Measurements from ENCODE around the gene MANF.
A peak's percentile ranks its signal among the peaks of the same experiment; 100 is the strongest.
"Not testable (repeated sequence)": the region's sequence is repeated elsewhere in the genome, so short reads cannot be mapped to it uniquely, and the experiment has no call there.

The MANF gene

DNA sequence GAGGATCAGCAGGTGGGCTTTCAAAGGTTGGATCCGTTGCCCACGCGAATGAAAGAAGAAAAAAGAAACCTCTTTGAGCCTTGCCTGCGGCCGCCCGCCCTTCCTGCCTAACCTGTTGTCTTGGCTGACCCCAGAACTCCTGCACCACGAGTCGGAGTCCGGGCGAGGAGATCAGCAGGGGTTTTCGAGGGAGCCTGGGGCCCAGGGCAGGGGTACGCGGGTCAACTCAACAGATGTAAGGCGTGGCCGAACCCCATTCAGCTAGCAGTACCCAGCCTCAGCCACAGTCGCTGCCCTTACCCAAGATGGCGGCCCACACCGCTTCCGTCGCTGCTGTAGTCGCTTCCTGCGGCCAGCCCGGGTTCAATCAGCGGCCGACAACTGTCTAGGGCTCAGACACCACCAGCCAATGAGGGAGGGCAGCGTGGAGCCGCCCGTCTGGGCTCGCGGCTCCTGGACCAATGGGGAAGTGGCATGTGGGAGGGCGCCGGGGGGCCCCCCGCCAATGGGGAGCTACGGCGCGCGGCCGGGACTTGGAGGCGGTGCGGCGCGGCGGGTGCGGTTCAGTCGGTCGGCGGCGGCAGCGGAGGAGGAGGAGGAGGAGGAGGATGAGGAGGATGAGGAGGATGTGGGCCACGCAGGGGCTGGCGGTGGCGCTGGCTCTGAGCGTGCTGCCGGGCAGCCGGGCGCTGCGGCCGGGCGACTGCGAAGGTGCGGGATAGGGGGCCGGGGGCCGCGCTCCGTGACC, at the start of gene MANF:
Gene MANF, plus strand, starts transcription at position 566 of the 748 bp plus-strand sequence. Its CDS starts 52 bp downstream, at position 618.
- peak; percentile 98 for DNase-seq

DNA sequence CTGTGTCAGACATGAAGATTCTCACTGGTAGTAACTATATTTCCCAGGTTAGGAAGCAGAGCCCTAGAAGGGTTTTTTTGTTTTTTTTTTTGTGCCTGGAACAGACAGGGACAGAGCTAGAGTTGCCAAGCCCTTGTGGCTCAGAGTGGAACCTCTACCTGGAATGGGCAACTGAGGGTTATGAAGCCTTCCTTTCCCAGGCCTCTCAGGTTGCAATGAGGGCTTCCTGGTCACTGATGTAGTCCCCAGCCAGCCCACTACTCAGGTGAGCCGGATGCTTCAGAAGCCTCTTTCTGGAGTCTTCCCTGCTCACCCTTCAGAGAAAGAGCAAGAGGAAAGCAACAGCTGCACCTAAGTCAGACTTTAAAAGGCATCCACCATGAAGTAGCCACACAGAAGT, 48.8 kb upstream of the MANF start:
- DNase-seq = no peak

DNA sequence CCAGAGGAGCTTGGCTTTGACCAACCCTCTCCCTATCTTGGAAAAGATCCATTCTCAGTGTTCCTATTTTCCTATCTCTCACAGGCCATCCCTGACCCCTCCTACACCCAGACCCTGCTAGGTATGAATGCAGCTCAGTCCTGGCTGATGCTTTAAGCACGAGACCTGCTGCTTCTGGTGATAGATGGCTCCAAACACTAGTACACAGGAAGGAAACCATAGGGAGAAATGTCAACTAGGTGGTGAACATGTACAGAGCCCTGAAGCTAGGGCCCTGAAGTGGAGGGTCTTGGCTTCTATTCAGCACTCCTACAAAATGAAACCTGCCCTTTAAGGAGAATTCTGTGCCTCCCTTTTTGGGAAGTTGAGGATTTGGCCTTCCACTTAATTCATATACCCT, 47.4 kb upstream of the MANF start:
- no peak for DNase-seq

DNA sequence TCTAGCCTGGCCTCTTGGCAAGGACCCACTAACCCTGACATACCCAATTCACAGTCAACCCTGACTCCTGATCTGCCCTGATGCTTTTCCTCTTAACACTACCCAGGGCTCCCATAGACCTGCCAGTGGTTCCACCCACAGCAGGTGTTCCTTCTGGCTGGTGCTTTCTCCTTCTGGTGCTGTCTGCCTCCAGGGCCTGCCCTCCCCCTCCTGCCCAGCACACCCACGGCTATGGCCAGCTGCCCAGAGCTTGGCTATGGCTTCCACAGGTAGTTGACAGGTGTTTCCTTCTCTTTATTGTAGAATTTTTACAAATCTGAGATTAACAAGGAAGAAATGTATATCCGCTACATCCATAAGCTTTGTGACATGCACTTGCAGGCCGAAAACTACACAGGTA, 46.5 kb upstream of the MANF start:
- no peak for DNase-seq

DNA sequence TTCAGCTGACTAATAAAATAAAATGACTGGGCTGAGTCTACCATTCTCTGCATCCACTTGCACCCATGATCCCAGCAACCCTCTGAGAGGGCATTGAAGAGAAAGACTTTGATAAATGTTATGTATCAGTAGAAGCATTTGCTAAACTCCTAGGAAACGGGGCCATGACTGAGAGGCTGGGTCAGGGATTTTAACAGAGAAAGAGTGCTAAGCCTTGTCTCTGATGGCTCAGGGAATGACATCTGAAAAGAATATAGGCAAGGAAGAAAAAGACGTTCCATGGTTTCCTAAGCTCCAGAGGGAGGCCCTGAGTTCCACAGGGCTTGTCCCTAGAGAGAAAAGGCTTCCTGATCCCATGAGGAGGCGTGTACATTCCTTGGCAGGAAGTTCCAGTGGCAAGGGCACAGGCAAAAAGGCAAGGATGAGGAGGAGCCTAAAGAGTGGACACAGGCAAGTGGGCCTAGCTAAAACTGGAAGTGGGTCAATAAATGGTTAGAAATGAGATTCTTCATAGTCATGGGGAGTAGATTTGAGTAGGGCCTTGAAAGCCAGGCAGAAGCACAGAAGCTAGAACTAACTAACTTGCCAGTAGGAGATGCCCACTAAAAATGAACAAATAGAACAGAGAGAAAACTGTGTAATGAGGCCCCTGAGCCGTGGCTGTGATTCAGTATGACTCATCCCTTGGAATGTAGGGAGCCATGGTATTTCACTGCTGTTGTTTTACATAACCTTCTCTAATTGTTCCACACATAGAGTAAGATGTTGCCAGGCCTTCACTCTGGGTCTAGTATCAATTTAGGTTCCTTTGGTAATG, 44.9 kb upstream of the MANF start:
- DNase-seq = no peak

DNA sequence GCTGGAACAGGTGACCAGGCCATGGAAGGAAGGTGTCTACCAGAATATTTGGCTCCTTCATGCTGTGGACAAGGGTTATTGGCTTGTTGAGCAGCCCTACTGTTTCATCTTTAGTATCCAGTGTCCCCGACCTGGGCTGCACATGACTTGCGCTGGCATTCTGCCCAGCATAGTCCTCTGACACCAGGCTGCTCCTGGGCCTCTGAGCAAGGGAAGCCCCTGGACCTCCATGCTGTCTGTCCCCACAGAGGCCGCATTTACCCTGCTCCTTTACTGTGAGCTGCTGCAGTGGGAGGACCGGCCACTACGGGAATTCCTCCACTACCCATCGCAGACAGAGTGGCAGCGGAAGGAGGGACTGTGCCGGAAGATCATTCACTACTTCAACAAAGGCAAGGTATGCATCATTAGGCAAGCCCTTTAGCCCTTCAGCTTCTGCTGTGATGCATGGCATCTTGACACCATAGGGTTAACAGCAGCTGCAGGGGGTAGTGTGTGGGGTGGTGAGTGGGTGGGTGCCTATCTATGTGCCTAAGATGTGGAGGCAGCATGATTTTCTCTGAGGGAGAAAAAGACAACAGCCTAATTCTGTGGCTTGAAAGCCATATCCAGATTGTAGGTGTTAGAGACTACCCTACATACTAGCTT, 44.0 kb upstream of the MANF start:
- DNase-seq = no peak

DNA sequence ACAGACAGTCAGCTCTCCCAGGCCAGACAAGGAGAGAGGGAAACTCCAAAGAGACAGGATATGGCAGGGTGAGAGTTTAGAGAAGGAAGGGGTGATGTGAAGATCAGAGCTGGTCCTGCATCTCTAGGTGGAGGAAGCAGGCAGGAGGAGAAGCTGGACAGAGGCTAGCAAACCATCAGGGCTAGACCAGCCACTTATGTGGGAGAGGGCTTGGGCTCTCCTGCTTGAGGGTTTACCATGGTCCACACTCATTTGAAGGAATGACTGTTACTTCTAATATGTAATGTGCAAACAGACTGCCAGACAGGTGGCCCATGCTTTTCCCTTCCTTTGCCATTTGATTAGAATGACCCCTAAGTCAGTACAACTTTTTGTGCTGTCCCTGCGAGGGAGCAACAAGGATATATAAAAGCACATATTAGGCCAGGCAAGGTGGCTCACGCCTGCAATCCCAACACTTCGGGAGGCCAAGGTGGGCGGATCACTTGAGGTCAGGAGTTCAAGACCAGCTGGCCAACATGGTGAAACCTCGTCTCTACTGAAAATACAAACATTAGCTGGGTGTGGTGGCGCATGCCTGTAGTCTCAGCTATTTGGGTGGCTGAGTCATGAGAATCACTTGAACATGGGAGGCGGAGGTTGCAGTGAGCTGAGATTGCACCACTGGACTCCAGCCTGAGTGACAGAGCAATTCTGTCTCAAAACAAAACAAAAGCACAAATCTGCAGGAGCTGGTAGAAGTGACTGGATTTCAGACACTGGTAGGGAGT, 41.0 kb upstream of the MANF start:
- no peak for DNase-seq

DNA sequence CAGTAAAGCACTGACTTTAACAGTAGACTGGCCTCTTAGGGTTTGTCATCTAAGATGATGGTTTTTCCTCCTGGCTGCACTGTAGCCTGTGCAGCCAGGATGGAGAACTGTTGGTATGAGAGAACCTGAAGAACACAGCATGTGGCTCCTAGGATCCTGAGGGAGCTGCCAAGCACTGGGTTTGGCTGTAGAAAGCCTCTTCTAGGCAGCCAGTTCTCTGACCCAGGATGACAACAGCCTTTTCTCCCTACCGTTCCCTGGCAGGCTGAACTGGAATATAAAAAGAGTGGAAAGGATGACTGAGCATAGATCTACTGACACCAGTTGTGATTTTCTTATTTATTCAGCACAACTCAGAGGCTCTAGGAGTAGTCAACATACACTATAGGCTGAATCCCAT, 34.3 kb upstream of the MANF start:
- no peak for DNase-seq

DNA sequence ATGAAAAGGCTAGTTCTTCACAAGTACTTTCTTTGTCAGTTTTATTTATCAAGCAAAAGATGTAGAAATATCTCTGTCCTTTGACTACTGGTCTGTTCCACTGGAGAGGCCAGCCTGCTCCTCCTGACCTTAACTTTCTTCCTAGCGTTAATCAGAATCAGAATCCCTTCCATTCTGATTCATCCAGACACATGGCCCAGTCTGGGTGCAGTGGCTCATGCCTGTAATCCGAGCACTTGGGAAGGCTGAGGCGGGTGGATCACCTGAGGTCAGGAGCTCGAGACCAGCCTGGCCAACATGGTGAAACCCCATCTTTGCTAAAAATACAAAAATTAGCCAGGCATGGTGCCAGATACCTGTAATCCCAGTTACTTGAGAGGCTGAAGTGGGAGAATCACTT, 32.0 kb upstream of the MANF start:
- no peak for DNase-seq

DNA sequence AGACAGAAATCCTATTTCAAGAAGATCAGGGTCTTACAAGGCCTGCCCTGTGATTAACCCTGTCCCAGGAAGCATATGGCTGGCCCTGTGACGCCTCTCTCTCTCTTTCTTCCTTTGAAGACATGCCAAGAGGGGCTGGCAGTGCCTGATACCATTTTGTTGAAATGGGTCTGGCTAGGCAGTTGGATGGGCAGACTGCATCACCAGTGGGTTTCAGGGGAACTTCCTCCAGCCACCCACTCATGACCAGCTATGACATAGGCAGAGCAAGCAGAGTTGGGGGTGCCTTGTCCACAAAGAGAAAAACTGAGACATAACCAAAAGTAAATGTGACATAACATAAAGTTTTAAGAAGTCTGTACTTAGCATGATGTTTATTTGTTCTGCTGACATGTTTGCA, 31.4 kb upstream of the MANF start:
- DNase-seq = no peak

DNA sequence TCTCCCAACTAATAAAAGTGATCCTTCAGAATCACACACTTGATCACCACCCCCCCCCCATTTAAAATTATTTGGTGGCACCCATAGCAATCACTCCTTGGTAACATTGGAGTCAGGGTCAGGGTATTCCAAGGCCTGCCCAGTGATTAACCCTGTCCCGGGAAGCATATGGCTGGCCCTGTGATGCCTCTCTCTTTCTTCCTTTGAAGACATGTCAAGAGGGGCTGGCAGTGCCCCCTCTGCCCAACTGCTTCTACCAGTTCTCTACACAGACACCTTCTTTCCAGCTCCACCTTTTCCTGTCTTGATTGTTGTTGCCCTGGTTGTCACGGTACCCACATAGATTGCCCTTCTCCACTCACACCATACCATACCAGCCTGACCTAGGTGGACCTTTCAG, 30.9 kb upstream of the MANF start:
- no peak for DNase-seq

DNA sequence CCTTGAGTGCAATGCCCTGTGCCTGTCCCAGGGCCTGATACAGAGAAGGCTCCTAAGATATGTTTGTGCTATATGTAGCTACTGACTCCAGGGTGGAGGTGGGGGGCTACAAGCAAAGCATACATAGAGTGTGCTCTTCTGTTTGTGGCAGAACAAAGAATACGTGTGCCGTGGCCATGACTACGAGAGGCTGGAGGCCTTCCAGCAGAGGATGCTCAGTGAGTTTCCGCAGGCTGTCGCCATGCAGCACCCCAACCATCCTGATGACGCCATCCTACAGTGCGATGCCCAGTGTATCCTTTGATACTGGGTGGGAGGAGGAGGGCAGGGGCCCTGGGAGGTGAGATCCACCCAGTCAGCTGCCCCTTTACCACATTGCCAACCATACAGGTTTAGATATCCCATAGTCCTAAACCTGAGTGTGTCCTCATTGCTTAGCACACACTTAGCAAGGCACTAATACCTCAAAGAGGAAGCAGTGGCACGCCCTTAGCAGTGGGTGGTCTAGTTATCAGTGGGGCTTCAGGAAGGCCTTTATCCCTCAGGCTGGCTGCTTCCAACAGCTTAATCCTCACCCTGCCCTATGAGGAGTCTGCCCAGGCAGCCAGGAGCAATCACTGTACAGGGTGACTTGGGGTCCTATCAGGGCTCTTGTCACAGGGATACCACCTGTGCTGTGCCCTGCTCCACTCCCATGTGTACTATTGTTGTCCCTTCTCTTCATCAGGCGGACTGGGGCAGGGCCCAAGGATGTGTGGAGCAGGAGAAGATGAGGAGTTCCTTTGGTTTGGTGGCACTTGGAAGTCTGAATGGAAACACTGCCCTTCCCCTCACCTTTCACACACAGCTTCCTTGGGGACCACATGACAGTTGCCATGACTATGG, 30.1 kb upstream of the MANF start:
- no peak for DNase-seq

DNA sequence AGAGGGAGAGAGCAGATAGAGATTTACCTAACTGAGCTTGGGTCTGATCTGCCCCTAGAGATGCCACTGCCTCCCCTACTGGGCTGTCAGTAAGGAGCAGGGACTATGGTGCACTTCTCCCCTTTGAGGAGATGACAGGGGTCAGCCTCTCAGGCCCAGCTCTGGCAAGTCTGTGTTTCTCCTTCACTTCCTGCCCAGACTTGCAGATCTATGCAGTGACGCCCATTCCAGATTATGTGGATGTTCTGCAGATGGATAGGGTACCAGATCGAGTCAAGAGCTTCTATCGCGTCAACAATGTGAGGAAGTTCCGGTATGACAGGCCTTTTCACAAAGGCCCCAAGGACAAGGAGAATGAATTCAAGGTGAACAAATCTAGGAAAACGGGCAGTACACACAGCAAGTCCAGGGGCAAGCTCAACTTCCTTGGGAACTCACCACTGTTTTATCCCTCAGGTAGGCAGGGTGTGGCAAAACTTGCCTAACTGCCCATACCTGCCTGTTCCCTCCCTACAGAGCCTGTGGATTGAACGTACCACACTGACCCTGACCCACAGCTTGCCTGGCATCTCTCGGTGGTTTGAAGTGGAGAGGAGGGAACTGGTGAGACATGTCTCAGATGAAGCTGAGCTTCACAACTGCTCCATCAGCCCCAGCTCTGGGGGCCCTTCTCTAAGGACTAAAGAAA, 29.1 kb upstream of the MANF start:
- DNase-seq = no peak

DNA sequence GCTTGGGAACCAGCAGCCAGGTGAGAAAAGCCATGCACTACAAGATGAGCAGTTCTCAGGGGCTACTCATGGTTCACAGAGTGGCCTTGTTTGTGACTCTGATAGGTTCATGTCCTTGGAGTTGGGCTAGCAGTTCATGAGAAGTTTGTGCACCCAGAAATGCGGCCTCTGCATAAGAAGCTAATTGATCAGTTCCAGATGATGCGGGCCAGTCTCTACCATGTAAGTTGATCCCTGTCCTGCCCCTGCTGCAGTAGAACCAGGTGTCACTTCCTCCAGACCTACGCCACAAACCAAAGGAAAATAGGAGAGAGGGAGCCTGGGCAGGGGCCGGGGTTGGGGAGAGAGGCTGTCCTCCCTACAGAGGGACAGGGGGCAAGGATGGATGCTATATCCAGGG, 27.2 kb upstream of the MANF start:
- no peak for DNase-seq

DNA sequence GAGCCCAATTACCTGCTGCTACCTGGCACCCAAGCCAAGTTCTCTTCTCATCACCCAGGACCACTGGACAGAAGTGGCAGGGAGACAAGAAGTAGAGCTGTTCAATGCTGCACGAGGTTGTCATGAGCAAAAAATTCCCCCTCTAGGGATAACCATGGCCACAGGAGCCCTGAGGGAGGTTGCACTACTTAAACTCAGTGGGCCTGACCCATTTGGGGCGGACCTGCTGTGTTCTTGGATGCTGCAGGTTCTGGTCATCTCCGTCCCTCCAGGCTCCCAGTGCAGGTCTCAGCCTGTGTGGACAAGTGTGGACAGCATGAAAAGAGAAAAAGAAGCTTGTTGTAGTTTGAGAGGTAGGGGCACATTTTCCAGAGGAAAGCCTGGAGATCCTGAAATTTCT, 26.1 kb upstream of the MANF start:
- DNase-seq = no peak

DNA sequence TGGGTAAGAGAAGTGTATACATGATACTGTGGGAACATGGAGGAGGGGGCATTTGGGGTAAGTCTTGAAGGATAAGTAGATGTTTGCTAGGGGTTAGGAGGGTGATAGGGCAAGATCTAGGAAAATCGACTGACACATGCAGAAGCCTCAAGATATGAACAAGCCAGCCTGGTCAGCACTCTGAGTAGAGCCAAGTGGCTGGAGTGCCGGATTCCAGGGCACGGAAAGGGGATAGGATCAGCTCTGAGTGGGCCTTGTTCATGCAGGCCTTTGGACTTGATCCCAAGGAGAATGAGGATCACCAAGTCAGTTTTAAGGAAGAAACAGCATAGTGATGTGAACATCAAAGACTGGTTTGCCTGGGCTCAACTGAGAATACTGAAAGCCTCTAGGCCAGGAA, 24.3 kb upstream of the MANF start:
- DNase-seq = no peak

DNA sequence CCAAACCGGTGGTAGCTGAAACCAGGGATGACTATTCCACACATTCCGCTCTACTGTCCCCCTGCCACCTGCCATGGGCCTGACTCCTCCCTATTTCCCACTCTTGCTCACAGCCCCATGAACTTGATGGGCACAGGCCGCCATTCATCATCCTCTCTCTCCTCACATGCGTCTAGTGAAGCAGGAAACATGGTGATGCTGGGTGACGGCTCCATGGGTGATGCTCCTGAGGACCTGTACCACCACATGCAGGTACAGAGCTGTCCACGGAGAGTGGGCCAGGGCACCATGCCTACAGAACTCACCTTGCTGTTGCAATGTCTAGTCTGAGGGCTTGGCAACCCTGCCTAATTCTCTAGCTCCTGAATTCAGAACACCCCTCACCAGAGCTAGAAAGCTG, 23.3 kb upstream of the MANF start:
- no peak for DNase-seq

DNA sequence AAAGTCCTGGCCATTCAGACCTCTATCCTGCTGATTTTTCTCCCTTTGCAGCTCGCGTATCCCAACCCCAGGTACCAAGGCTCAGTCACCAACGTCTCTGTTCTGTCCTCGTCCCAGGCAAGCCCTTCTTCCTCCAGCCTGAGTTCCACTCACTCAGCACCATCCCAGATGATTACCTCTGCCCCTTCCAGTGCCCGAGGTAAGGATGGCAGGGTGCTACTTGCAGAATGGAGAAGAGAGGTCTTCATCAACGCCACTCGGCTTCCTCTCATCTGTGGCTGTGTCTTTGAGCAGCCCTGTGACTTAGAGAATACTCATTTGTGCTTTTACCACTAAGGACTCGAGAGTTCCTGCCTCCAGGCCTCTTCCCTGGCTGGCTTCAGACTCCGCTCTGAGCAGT, 22.6 kb upstream of the MANF start:
- no peak for DNase-seq

DNA sequence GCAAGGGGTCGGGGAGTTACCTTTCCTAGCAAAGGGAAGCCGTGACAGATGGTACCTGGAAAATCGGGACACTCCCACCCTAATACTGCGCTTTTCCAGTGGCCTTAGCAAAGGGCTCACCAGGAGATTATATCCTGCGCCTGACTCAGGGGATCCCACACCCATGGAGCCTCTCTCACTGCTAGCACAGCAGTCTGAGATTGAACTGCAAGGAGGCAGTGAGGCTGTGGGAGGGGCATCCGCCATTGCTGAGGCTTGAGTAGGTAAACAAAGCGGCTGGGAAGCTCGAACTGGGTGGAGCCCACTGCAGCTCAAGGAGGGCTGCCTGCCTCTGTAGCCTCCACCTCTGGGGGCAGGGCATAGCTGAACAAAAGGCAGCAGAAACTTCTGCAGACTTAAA, 16.8 kb upstream of the MANF start:
- DNase-seq = not testable (repeated sequence)

DNA sequence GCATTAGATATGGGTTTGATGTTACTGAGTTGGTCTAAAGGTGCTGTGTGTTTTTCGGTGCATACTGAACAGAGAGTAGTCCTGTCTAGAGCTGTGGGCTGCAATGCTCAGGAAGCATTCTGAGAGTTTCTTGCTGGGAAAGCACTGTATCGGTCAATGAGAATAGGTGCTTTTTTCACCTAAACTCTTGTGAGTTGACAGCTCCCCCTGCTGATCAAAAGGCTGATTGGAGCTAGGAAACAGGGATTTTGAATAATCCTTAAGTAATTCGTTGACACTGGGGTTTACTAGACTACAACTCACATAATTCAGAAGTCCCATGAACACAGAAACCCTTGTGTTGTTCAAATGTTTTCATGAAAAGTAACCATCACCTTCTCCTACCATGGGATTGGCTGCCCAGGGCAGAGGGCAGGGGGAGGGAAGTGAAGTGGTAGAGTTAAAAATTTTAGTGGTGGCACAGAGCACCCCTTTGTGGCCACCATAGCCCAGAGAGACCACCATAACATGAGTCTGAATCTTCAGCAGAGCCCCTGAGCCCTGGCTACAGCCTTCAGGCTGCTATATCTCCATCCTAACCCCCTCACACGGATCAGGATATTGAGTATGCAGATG, 13.0 kb upstream of the MANF start:
- DNase-seq = peak; percentile 67

Measured in stimulated activated CD4-positive, alpha-beta T cell treated with anti-CD3 and anti-CD28 coated beads, Interleukin-15, amount 100 ng/mL, for 24 hours (primary cell).